CD14-positive monocyte (primary cell): ENCODE measurements around the gene SCRN2. TPM values are rescaled to one million over a fixed set of nuclear protein-coding genes. Genes with fewer than 3 reads are reported as not detected.

Experiments used
- DNase-seq, 3 donors: peaks; one replicate each; pipeline ENCODE4 v3.0.0-alpha.2; 2011 to 2022
- H2AFZ ChIP-seq: 2 replicates; pipeline ENCODE4 v1.6.0; 2012; ENCODE audit warnings: mild to moderate bottlenecking, low read depth, low read length, inconsistent platforms; ENCODE audit not compliant: insufficient read depth, poor library complexity, severe bottlenecking
- H3K27ac ChIP-seq, 2 donors: 1 replicate in 1 of 2; 2 replicates in 1 of 2; pipeline ENCODE4 v1.5.1; 2012 to 2013; ENCODE audit warnings: low read length in 2 of 2, control low read depth in 1 of 2, inconsistent platforms in 1 of 2, low read depth in 1 of 2, mild to moderate bottlenecking in 1 of 2
- H3K27me3 ChIP-seq, 2 donors: one replicate each; pipeline versions ENCODE4 v1.6.0 to v1.6.1; 2011 to 2013; ENCODE audit warnings: low read length in 2 of 2; ENCODE audit not compliant: control insufficient read depth in 2 of 2, insufficient read depth in 2 of 2
- H3K36me3 ChIP-seq, 2 donors: replicated peaks in 1 of 2; 1 replicate in 1 of 2; 2 replicates in 1 of 2; pipeline versions ENCODE4 v1.5.1 to v1.6.1; 2012 to 2013; ENCODE audit warnings: low read length in 2 of 2, control low read depth in 1 of 2, inconsistent platforms in 1 of 2, mild to moderate bottlenecking in 1 of 2; ENCODE audit not compliant: insufficient read depth in 2 of 2, control insufficient read depth in 1 of 2
- H3K4me1 ChIP-seq, 2 donors: 1 replicate in 1 of 2; 2 replicates in 1 of 2; pipeline versions ENCODE4 v1.5.1 to v1.6.1; 2012 to 2013; ENCODE audit warnings: low read length in 2 of 2, control low read depth in 1 of 2, inconsistent platforms in 1 of 2, mild to moderate bottlenecking in 1 of 2, moderate library complexity in 1 of 2; ENCODE audit not compliant: insufficient read depth in 2 of 2, control insufficient read depth in 1 of 2
- H3K4me2 ChIP-seq: replicated peaks from 2 replicates; pipeline ENCODE3; 2012; ENCODE audit warnings: low read length, moderate library complexity, mild to moderate bottlenecking; ENCODE audit not compliant: poor library complexity, severe bottlenecking; ENCODE audit errors: extremely low read depth
- H3K4me3 ChIP-seq, 3 experiments: fragments of 200-600 bp in 1 of 3; sonication (generic) in 1 of 3; replicated peaks in 1 of 3; 1 replicate in 2 of 3; 2 replicates in 1 of 3; pipeline ENCODE4 v1.5.1; 2011 to 2013; ENCODE audit warnings: low read length in 3 of 3, mild to moderate bottlenecking in 3 of 3, control low read depth in 2 of 3, low read depth in 2 of 3, inconsistent platforms in 1 of 3, moderate library complexity in 1 of 3
- H3K79me2 ChIP-seq: 2 replicates; pipeline ENCODE4 v1.6.0; 2012; ENCODE audit warnings: mild to moderate bottlenecking, control low read depth, inconsistent platforms, low read length, moderate library complexity; ENCODE audit not compliant: insufficient read depth
- H3K9ac ChIP-seq: 2 replicates; pipeline ENCODE4 v1.6.0; 2017; ENCODE audit warnings: low read length, mild to moderate bottlenecking; ENCODE audit not compliant: insufficient read depth, poor library complexity, severe bottlenecking
- H3K9me3 ChIP-seq, 2 donors: replicated peaks in 1 of 2; 1 replicate in 1 of 2; 2 replicates in 1 of 2; pipeline versions ENCODE4 v1.5.1 to v1.6.1; 2012 to 2013; ENCODE audit warnings: low read length in 2 of 2, control low read depth in 1 of 2; ENCODE audit not compliant: control insufficient read depth in 1 of 2, insufficient read depth in 1 of 2
- H4K20me1 ChIP-seq: 2 replicates; pipeline ENCODE4 v1.6.0; 2012; ENCODE audit warnings: mild to moderate bottlenecking, low read length, control low read depth, moderate library complexity; ENCODE audit not compliant: insufficient read depth
- H3K27ac Mint-ChIP-seq, 7 donors: one replicate each; pipeline ENCODE4 v1.8.0; 2020; ENCODE audit warnings: mild to moderate bottlenecking in 7 of 7, mixed read lengths in 7 of 7, moderate library complexity in 6 of 7, inconsistent platforms in 2 of 7
- H3K27me3 Mint-ChIP-seq, 3 donors: one replicate each; pipeline ENCODE4 v1.8.0; 2021 to 2022; ENCODE audit warnings: low read depth in 3 of 3, mild to moderate bottlenecking in 3 of 3, mixed read lengths in 3 of 3, moderate library complexity in 3 of 3, inconsistent platforms in 1 of 3
- H3K36me3 Mint-ChIP-seq, 2 donors: one replicate each; pipeline ENCODE4 v1.8.0; 2020; ENCODE audit warnings: mixed read lengths in 2 of 2, inconsistent platforms in 1 of 2, mild to moderate bottlenecking in 1 of 2
- H3K4me1 Mint-ChIP-seq: one replicate; pipeline ENCODE4 v1.8.0; 2020; ENCODE audit warnings: mild to moderate bottlenecking, mixed read lengths
- H3K4me3 Mint-ChIP-seq, 2 donors: one replicate each; pipeline ENCODE4 v1.8.0; 2020; ENCODE audit warnings: mild to moderate bottlenecking in 2 of 2, mixed read lengths in 2 of 2, moderate library complexity in 1 of 2
- H3K9me3 Mint-ChIP-seq, 7 donors: one replicate each; pipeline ENCODE4 v1.8.0; 2020 to 2022; ENCODE audit warnings: mixed read lengths in 7 of 7, mild to moderate bottlenecking in 6 of 7, moderate library complexity in 6 of 7, inconsistent platforms in 2 of 7
- WGBS: methylation state at CpG from one replicate; pipeline ENCODE4 v1.1.5; 2013; ENCODE audit warnings: missing lambda C conversion rate; ENCODE audit not compliant: insufficient coverage; 5-methylcytosine and 5-hydroxymethylcytosine counted together
- intact Hi-C, 2 donors: fragments of 100-400 bp; cut with micrococcal nuclease; formaldehyde crosslinking; loops; one replicate each; pipeline versions ENCODE4 v1.15.0 to v1.15.1; 2023
- polyA plus RNA-seq, 3 donors: library from polyadenylated mRNA; depleted of rRNA in 1 of 3; unstranded in 2 of 3; stranded (reverse) in 1 of 3; fragments of 300-500 nt in 2 of 3; fragments of >200 nt in 1 of 3; fragmentation: Illumina TruSeq in 2 of 3; gene quantifications; 1 replicate in 2 of 3; 2 replicates in 1 of 3; pipeline ENCODE4 v1.2.3, GENCODE V29; 2012 to 2021
- TF ChIP-seq, protein P1 (sequence below): fragments of 200-600 bp; IDR thresholded peaks from one replicate; pipeline ENCODE4 v1.8.0; 2022; ENCODE audit warnings: antibody characterized with exemption, mild to moderate bottlenecking

Gene SCRN2
- polyA plus RNA-seq, 3 donors, result 13.2 to 45.1 (median 14.5) TPM

DNA sequence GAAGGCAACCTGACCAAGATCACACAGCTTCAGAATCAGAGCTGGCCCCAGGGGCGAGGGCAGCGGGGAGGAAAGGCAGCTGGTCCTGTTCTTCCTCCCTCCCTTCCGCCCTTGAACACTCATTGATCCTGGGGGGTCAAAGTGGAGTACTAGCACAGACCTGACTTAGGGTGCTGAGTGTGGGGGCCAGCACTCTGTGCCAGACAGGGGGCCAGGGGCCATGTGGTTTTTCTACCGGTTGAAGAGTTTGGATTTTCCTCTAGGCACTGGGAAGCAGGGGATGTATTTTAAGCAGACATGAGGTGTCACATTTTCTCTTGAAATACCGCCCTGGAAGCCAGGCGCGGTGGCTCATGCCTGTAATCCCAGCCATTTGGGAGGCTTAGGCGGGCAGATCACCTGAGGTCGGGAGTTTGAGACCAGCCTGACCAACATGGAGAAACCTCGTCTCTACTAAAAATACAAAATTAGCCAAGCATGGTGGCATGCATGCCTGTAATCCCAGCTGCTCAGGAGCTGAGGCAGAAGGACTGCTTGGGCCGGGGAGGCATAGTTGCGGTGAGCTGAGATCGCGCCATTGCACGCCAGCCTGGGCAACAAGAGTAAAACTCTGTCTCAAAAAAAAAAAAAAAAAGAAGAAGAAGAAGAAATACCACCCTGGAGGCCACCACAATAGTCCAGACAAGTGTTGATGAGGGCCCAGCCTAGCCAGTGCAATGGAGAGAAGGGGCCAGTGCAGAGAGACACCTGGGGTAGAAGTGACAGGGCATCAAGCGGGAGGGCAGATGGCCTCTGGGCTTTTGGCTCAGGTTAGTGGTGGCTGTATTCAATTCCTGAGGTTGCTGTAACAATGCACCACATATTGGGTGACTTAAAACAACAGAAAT is 34.8 kb downstream of the SCRN2 start:
- H3K36me3 Mint-ChIP-seq, result peaks cover 44 to 48% of the 10 kb centered on the region in 2 donors
- WGBS, result 76% methylated on average over 7 of the region's 16 CpGs
- H3K4me1 Mint-ChIP-seq, result no peaks in the 10 kb centered on the region
- H3K9me3 Mint-ChIP-seq, result no peaks in the 10 kb centered on the region
- H3K79me2 ChIP-seq, result no peaks in the 10 kb centered on the region
- TF ChIP-seq, protein P1, sequence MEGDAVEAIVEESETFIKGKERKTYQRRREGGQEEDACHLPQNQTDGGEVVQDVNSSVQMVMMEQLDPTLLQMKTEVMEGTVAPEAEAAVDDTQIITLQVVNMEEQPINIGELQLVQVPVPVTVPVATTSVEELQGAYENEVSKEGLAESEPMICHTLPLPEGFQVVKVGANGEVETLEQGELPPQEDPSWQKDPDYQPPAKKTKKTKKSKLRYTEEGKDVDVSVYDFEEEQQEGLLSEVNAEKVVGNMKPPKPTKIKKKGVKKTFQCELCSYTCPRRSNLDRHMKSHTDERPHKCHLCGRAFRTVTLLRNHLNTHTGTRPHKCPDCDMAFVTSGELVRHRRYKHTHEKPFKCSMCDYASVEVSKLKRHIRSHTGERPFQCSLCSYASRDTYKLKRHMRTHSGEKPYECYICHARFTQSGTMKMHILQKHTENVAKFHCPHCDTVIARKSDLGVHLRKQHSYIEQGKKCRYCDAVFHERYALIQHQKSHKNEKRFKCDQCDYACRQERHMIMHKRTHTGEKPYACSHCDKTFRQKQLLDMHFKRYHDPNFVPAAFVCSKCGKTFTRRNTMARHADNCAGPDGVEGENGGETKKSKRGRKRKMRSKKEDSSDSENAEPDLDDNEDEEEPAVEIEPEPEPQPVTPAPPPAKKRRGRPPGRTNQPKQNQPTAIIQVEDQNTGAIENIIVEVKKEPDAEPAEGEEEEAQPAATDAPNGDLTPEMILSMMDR, result no peak
- no peak overlapping the region for H3K4me3 Mint-ChIP-seq
- no peak for DNase-seq
- H3K4me3 ChIP-seq, result no peak overlapping the region
- no peaks in the 10 kb centered on the region for H3K4me1 ChIP-seq
- intact Hi-C loops, result no loop called here
- no peak overlapping the region for H3K4me2 ChIP-seq
- peaks cover 40 to 45% of the 10 kb centered on the region in 2 donors for H3K36me3 ChIP-seq
- H3K27ac ChIP-seq, result no peak overlapping the region
- no peak overlapping the region for H2AFZ ChIP-seq
- no peaks in the 10 kb centered on the region for H3K9me3 ChIP-seq
- H4K20me1 ChIP-seq, result no peaks in the 10 kb centered on the region
- H3K27me3 Mint-ChIP-seq, result peaks cover 3 to 11% (median 4%) of the 10 kb centered on the region in 3 donors
- no peak overlapping the region for H3K27ac Mint-ChIP-seq
- no peaks in the 10 kb centered on the region for H3K27me3 ChIP-seq
- no peak overlapping the region for H3K9ac ChIP-seq

DNA sequence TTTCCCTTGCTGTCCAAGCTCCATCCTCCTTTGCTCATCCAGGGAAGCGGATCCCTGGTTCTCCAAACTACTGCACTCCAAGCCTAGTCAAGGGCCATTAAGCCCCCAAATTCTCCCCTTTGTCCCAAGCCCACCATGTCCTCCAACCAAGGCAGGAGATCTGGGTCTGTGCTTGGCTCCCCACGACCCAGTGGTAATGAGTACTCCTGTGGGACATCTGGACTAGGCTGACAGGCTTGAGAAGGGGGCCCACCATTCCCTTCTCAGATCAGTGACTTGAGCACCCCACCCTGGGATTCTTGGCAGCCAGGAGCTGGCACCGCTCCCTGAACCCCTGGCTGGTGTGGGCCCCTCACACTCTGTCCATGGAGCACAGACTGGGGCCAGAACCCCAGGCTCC is 36.6 kb downstream of the SCRN2 start:
- peak in 1 of 3 donors; percentile 1 for DNase-seq
- Mint-ChIP-seq H3K4me3 (no peak overlapping the region), H3K9me3 (no peaks in the 10 kb centered on the region), H3K27ac (no peak overlapping the region), H3K4me1 (no peaks in the 10 kb centered on the region), H3K27me3 (peaks cover 4 to 14% (median 10%) of the 10 kb centered on the region in 3 donors), H3K36me3 (peaks cover 27 to 31% of the 10 kb centered on the region in 2 donors)
- TF ChIP-seq, protein P1, result no peak
- Histone ChIP-seq H2AFZ (no peak overlapping the region), H3K9ac (no peak overlapping the region), H3K79me2 (no peaks in the 10 kb centered on the region), H3K27ac (no peak overlapping the region), H3K36me3 (peaks cover 25 to 28% of the 10 kb centered on the region in 2 donors), H4K20me1 (no peaks in the 10 kb centered on the region), H3K4me1 (no peaks in the 10 kb centered on the region), H3K4me3 (no peak overlapping the region), H3K9me3 (no peaks in the 10 kb centered on the region), H3K27me3 (no peaks in the 10 kb centered on the region), H3K4me2 (no peak overlapping the region)
- intact Hi-C loops, result no loop called here
- WGBS, result 83% methylated on average over 3 of the region's 3 CpGs
